Fibroblast of skin of back (primary cell): ENCODE results near the gene ADAMTSL5.
"Not testable (repeated sequence)": the region's sequence is repeated elsewhere in the genome, so short reads cannot be mapped to it uniquely, and the experiment has no call there.

Source experiments
- DNase-seq: peaks from one replicate; pipeline ENCODE4 v3.0.0-alpha.2; 2013

Gene ADAMTSL5

GRCh38 chr19:1530856-1531255 is 18.0 kb upstream of the ADAMTSL5 start:
- DNase-seq, result not testable (repeated sequence)

GRCh38 chr19:1529430-1529816 is 16.6 kb upstream of the ADAMTSL5 start:
- DNase-seq, result no peak

GRCh38 chr19:1528596-1529429 is 16.0 kb upstream of the ADAMTSL5 start:
- DNase-seq, result no peak

- no peak for DNase-seq
These were observed 15.0 kb upstream of the ADAMTSL5 start for GRCh38 chr19:1527650-1528309.

GRCh38 chr19:1526979-1527649 is 14.3 kb upstream of the ADAMTSL5 start:
- DNase-seq, result no peak

- DNase-seq, result no peak
These were observed 13.4 kb upstream of the ADAMTSL5 start for GRCh38 chr19:1526066-1526778.

GRCh38 chr19:1525343-1525742 is 12.5 kb upstream of the ADAMTSL5 start:
- no peak for DNase-seq

GRCh38 chr19:1524972-1525325 is 12.1 kb upstream of the ADAMTSL5 start:
- no peak for DNase-seq

GRCh38 chr19:1524287-1524971 is 11.6 kb upstream of the ADAMTSL5 start:
- no peak for DNase-seq

- DNase-seq, result no peak
These were observed 10.8 kb upstream of the ADAMTSL5 start, which contains the start of gene PLK5 for GRCh38 chr19:1523412-1524286. Gene PLK5, plus strand, starts transcription at chr19:1524077. Its CDS starts 2,920 bp downstream, at chr19:1526997.

GRCh38 chr19:1522838-1523237 is 10.0 kb upstream of the ADAMTSL5 start:
- DNase-seq, result no peak

- no peak for DNase-seq
These were observed 9.2 kb upstream of the ADAMTSL5 start for GRCh38 chr19:1522061-1522460.

GRCh38 chr19:1521636-1522035 is 8.8 kb upstream of the ADAMTSL5 start:
- no peak for DNase-seq

- no peak for DNase-seq
These were observed 7.5 kb upstream of the ADAMTSL5 start for GRCh38 chr19:1520203-1520780.

- DNase-seq, result not testable (repeated sequence)
These were observed 7.0 kb upstream of the ADAMTSL5 start for GRCh38 chr19:1519802-1520201.

- DNase-seq, result no peak
These were observed 5.7 kb upstream of the ADAMTSL5 start for GRCh38 chr19:1518471-1518870.

GRCh38 chr19:1516395-1516753 is 3.6 kb upstream of the ADAMTSL5 start:
- DNase-seq, result no peak

- no peak for DNase-seq
These were observed 2.3 kb upstream of the ADAMTSL5 start for GRCh38 chr19:1514986-1515721.

- DNase-seq, result no peak
These were observed 1.5 kb upstream of the ADAMTSL5 start for GRCh38 chr19:1514295-1514661.
